Thyroid gland (tissue), 4 donors: ENCODE measurements around the gene AKAP7. TPM values are rescaled to one million over a fixed set of nuclear protein-coding genes. Genes with fewer than 3 reads are reported as not detected.
A peak's percentile ranks its signal among the peaks of the same experiment; 100 is the strongest.

Experiments used
- DNase-seq, 2 donors: peaks; one replicate each; pipeline ENCODE4 v3.0.0-alpha.2; 2019
- H3K27ac ChIP-seq, 3 donors: fragments of 200-600 bp; sonication (generic); 1 replicate in 2 of 3; 2 replicates in 1 of 3; pipeline ENCODE4 v1.5.1; 2016 to 2019; ENCODE audit warnings: mild to moderate bottlenecking in 1 of 3, moderate library complexity in 1 of 3
- H3K27me3 ChIP-seq: fragments of 200-600 bp; sonication (generic); one replicate; pipeline ENCODE4 v1.5.1; 2019
- H3K36me3 ChIP-seq, 2 donors: fragments of 200-600 bp; sonication (generic); one replicate each; pipeline ENCODE4 v1.5.1; 2016 to 2019
- H3K4me1 ChIP-seq, 2 donors: fragments of 200-600 bp; sonication (generic); one replicate each; pipeline ENCODE4 v1.5.1; 2017 to 2019
- H3K4me3 ChIP-seq, 3 donors: fragments of 200-600 bp; sonication (generic); replicated peaks in 1 of 3; 1 replicate in 2 of 3; 2 replicates in 1 of 3; pipeline ENCODE4 v1.5.1; 2016; ENCODE audit warnings: mild to moderate bottlenecking in 1 of 3
- H3K9me3 ChIP-seq: fragments of 200-600 bp; sonication (generic); one replicate; pipeline ENCODE4 v1.5.1; 2017
- CTCF ChIP-seq, 6 experiments: fragments of 200-600 bp in 3 of 6; fragments of 450-650 bp in 3 of 6; sonication (generic) in 3 of 6; IDR thresholded peaks; one replicate each; pipeline ENCODE4 v1.5.1; 2016 to 2019; ENCODE audit warnings: antibody characterized with exemption in 6 of 6, mild to moderate bottlenecking in 2 of 6, inconsistent platforms in 1 of 6, moderate library complexity in 1 of 6
- POLR2A ChIP-seq, 2 donors: fragments of 450-650 bp; IDR thresholded peaks; one replicate each; pipeline ENCODE4 v1.6.1; 2017; ENCODE audit warnings: antibody characterized with exemption in 2 of 2, mild to moderate bottlenecking in 2 of 2, moderate library complexity in 1 of 2
- WGBS, 2 donors: methylation state at CpG; one replicate each; pipeline ENCODE4 v1.1.5; 2017; 5-methylcytosine and 5-hydroxymethylcytosine counted together
- intact Hi-C: fragments of 100-400 bp; cut with DNase I; formaldehyde crosslinking; loops from one replicate; pipeline ENCODE4 v1.15.1; 2023
- total RNA-seq, 4 donors: library from RNA; depleted of rRNA; stranded (reverse); fragments of >200 nt; gene quantifications; one replicate each; pipeline ENCODE4 v1.2.3, GENCODE V29; 2016

The AKAP7 gene
- total RNA-seq, 4 donors from 2014 or later = 11.7 to 19.1 (median 12.4) TPM

DNA sequence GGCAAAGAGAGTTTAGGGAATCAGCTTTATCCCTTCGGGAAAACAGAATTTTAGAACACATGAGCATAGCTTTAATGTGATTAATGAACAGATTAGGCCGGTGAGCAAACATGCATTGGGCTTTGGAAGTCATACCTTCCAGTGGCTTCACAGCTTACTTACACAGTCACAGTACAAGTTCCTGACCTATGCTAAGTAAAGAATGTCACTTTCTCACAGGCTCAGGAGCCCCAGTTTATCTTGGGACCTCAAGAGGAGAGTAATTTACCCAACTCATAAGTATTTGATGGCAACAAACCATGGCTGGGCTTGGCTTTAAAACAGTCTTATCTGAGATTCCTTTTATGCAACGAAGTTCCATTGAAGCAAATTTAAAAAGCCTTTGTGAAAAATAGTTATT, 195.9 kb downstream of the AKAP7 start:
- Histone ChIP-seq H3K4me1 (peaks cover 24 to 25% of the 10 kb centered on the region in 2 donors), H3K4me3 (no peak overlapping the region), H3K36me3 (no peaks in the 10 kb centered on the region), H3K27ac (peak overlapping the region; percentile 11 to 81 (median 11)), H3K9me3 (no peaks in the 10 kb centered on the region), H3K27me3 (no peaks in the 10 kb centered on the region)
- peak; percentile 28 to 39 for DNase-seq
- TF ChIP-seq POLR2A (IDR thresholded peaks at IDR 0.05) = no peak
- TF ChIP-seq CTCF (IDR thresholded peaks at IDR 0.05) = no peak
- intact Hi-C loops = no loop called here
- 22 to 31% methylated on average over 3 of the region's 3 CpGs for WGBS, 2 donors

GRCh38 chr6:131331873-131332781, 196.9 kb downstream of the AKAP7 start:
- H3K4me3 ChIP-seq = no peak overlapping the region
- no peaks in the 10 kb centered on the region for H3K36me3 ChIP-seq
- no peaks in the 10 kb centered on the region for H3K9me3 ChIP-seq
- TF ChIP-seq CTCF (IDR thresholded peaks at IDR 0.05) (no peak), POLR2A (IDR thresholded peaks at IDR 0.05) (no peak)
- H3K27ac ChIP-seq = peak overlapping the region; percentile 11 to 81 (median 21)
- peaks cover 24 to 25% of the 10 kb centered on the region in 2 donors for H3K4me1 ChIP-seq
- 90% methylated on average over 5 of the region's 5 CpGs for WGBS, 2 donors
- no peaks in the 10 kb centered on the region for H3K27me3 ChIP-seq
- no peak for DNase-seq
- intact Hi-C loops = no loop called here

Other genes starting within 250 kb of the AKAP7 start
- 100 to 1,000 TPM in 1 of 4 donors, 10 to 100 TPM in 3; 58.8 to 105 (median 81.3) TPM for gene EPB41L2, start 72.2 kb upstream of the AKAP7 start, total RNA-seq